Heart left ventricle (tissue), 16 donors: ENCODE results near the gene CRIP3. TPM values are rescaled to one million over a fixed set of nuclear protein-coding genes. Genes with fewer than 3 reads are reported as not detected.

Source experiments
- ATAC-seq, 4 donors: fragments of 200-7000 bp; cut with Tn5 transposase; one replicate each; pipeline ENCODE4 v1.9.1; 2020 to 2022; ENCODE audit warnings: moderate library complexity in 4 of 4, mild to moderate bottlenecking in 3 of 4, moderate number of reproducible peaks in 1 of 4
- DNase-seq, 5 donors: peaks; one replicate each; pipeline ENCODE4 v3.0.0-alpha.2; 2020
- H3K27ac ChIP-seq, 12 donors: fragments of 200-600 bp; sonication (generic) in 4 of 12; one replicate each; pipeline versions ENCODE4 v1.5.0 to v1.8.0; 2016 to 2022; ENCODE audit warnings: mild to moderate bottlenecking in 2 of 12
- H3K27me3 ChIP-seq, 9 donors: fragments of 200-600 bp; sonication (generic) in 2 of 9; one replicate each; pipeline versions ENCODE4 v1.5.1 to v1.8.0; 2016 to 2022; ENCODE audit warnings: mild to moderate bottlenecking in 3 of 9
- H3K36me3 ChIP-seq, 9 donors: fragments of 200-600 bp; sonication (generic) in 2 of 9; one replicate each; pipeline versions ENCODE4 v1.5.0 to v1.8.0; 2018 to 2022; ENCODE audit warnings: mild to moderate bottlenecking in 2 of 9
- H3K4me1 ChIP-seq, 12 donors: fragments of 200-600 bp; sonication (generic) in 4 of 12; one replicate each; pipeline versions ENCODE4 v1.5.0 to v1.8.0; 2016 to 2022; ENCODE audit warnings: mild to moderate bottlenecking in 3 of 12
- H3K4me3 ChIP-seq, 12 donors: fragments of 200-600 bp; sonication (generic) in 4 of 12; one replicate each; pipeline versions ENCODE4 v1.5.0 to v1.8.0; 2017 to 2022; ENCODE audit warnings: mild to moderate bottlenecking in 9 of 12, moderate library complexity in 4 of 12
- H3K9me3 ChIP-seq, 12 donors: fragments of 200-600 bp; sonication (generic) in 4 of 12; one replicate each; pipeline versions ENCODE4 v1.5.0 to v1.8.0; 2016 to 2022; ENCODE audit warnings: mild to moderate bottlenecking in 1 of 12
- POLR2A ChIP-seq, 2 donors: fragments of 450-650 bp; IDR thresholded peaks; one replicate each; pipeline ENCODE4 v1.6.1; 2017; ENCODE audit warnings: antibody characterized with exemption in 2 of 2, mild to moderate bottlenecking in 2 of 2, moderate library complexity in 2 of 2
- WGBS, 4 donors: extraction: QIAGEN DNeasy Blood & Tissue Kit in 2 of 4; methylation state at CpG; one replicate each; pipeline versions ENCODE4 v1.1.5 to v1.1.7; 2013 to 2018; 5-methylcytosine and 5-hydroxymethylcytosine counted together
- intact Hi-C, 10 donors: fragments of 100-400 bp; cut with DNase I; formaldehyde crosslinking; loops; one replicate each; pipeline versions ENCODE4 v1.11.1 to v1.14.2; 2022
- polyA plus RNA-seq, 2 donors: library from polyadenylated mRNA; stranded (reverse); fragments of 200-250 nt; gene quantifications; one replicate each; pipeline ENCODE4 v1.2.3, GENCODE V29; 2013
- total RNA-seq, 9 donors: library from RNA; depleted of rRNA in 2 of 9; stranded (reverse); fragments of >200 nt in 2 of 9; fragmentation: NEBNext Ultra II Directional in 3 of 9; extraction: Animal tissue kit (Norgen Biotek cat#: 25700) in 3 of 9; gene quantifications; one replicate each; pipeline versions ENCODE4 v1.1.0 to v1.2.4, GENCODE V29; 2016 to 2023
- TF ChIP-seq, protein P1 (sequence below), 12 donors: fragments of 200-600 bp; sonication (generic) in 4 of 12; IDR thresholded peaks; one replicate each; pipeline versions ENCODE4 v1.5.0 to v1.8.0; 2018 to 2022; ENCODE audit warnings: antibody characterized with exemption in 12 of 12, mild to moderate bottlenecking in 5 of 12
- donor health status: ischemic (EF 13 %, LVEDD 7.1; RV severe dilation, severe dysfunction).
- donor health status: healthy with polysubstance abuse.
- donor health status: DM: no; HTN: yes; CAD: no.
- donor health status: DM: no; HTN: no; CAD: no.
- donor health status: ischemic (EF 25% LVEDD 6.9; RV normal size, moderate dysfunction).
- donor health status: ischemic (EF 25% LVEDD 5.7; RV mildly dilated, moderate dysfunction).
- donor health status: healthy.
- donor health status: DM: yes; HTN: yes; CAD: no.
- donor health status: ischemic (EF 35%, LVEDD 5.7; RV mildly dilated, moderate dysfunction).
- donor health status: nonischemic (EF 11% LVEDD 7.7; RV severe dilation, severe dysfunction).
- donor health status: DM: yes; HTN: yes; CAD: no.
- donor health status: PGD.
- donor health status: ischemic (EF 29% LVEDD 5.4; RV normal size, mild dysfunction).
- donor health status: nonischemic (EF 23%, LVEDD 6.1; RV moderate dilation, normal function).

Gene CRIP3
- total and polyA plus RNA-seq, 11 donors: 3.6 to 66.7 (median 20.9) TPM

DNA sequence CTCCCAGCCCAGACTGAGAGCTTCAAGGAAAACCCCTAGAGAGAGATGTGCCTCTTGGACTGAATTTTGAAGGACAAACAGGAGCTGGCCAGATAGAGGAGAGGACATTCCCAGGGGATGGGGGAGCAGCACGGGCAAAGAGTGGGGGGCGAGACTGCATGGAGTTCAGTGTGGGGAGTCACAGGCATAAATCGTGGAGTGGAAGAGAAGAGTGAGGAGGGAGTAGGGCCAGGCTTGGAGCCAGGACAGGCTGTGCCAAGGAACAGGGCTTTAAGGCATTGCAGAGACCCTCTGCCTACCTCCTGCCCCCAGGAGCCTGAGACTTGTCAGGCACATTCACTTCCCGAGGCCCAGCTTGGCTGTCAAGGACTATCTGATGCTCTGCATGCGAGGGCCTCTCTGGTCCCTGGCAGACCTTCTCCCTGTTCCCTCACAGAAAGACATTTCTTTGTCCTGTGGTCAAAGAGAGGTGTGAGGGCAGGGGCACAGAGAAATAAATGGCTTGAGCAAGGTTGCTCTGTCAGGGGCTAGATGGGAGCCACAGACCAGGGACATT, 15.8 kb downstream of the CRIP3 start:
- TF ChIP-seq, protein P1, sequence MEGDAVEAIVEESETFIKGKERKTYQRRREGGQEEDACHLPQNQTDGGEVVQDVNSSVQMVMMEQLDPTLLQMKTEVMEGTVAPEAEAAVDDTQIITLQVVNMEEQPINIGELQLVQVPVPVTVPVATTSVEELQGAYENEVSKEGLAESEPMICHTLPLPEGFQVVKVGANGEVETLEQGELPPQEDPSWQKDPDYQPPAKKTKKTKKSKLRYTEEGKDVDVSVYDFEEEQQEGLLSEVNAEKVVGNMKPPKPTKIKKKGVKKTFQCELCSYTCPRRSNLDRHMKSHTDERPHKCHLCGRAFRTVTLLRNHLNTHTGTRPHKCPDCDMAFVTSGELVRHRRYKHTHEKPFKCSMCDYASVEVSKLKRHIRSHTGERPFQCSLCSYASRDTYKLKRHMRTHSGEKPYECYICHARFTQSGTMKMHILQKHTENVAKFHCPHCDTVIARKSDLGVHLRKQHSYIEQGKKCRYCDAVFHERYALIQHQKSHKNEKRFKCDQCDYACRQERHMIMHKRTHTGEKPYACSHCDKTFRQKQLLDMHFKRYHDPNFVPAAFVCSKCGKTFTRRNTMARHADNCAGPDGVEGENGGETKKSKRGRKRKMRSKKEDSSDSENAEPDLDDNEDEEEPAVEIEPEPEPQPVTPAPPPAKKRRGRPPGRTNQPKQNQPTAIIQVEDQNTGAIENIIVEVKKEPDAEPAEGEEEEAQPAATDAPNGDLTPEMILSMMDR (IDR thresholded peaks at IDR 0.05): no peak
- no peak for TF ChIP-seq POLR2A (IDR thresholded peaks at IDR 0.05)
- H3K36me3 ChIP-seq: no peaks in the 10 kb centered on the region
- no peaks in the 10 kb centered on the region for H3K9me3 ChIP-seq
- H3K4me1 ChIP-seq: peaks cover 0 to 12% (median under 1%) of the 10 kb centered on the region in 12 donors
- ATAC-seq (no peak), DNase-seq (peak in 2 of 5 donors; percentile 0 to 14)
- peaks cover 0 to under 1% (median 0%) of the 10 kb centered on the region in 9 donors for H3K27me3 ChIP-seq
- no peak overlapping the region for H3K27ac ChIP-seq
- intact Hi-C loops: no loop called here
- H3K4me3 ChIP-seq: no peak overlapping the region
- 68 to 80% (median 79%) methylated on average over 5 of the region's 5 CpGs for WGBS, 4 donors

DNA sequence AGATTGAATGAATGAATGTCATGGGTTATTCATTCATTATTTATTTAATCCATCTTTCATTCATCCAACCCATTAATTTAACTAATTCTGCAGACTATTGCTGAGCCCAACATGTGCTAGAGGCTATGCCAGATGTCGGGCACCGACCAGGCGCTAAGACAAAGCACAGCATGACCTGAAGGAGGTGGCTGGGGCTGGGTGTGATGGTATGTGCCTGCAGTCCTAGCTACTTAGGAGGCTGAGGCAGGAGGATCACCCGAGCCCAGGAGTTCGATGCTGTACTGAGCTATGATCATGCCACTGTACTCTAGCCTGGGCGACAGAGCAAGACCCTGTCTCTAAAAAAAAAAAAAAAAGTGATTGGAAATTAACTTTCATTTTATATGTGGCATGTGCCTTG, 16.3 kb downstream of the CRIP3 start:
- DNase-seq (peak in 1 of 5 donors; percentile 9), ATAC-seq (no peak)
- Histone ChIP-seq H3K9me3 (no peaks in the 10 kb centered on the region), H3K4me3 (no peak overlapping the region), H3K27me3 (no peaks in the 10 kb centered on the region), H3K36me3 (no peaks in the 10 kb centered on the region), H3K27ac (no peak overlapping the region), H3K4me1 (peaks cover 0 to 7% (median 0%) of the 10 kb centered on the region in 12 donors)
- WGBS, 4 donors: 90 to 96% (median 93%) methylated on average over 6 of the region's 6 CpGs
- intact Hi-C loops: no loop called here
- TF ChIP-seq, protein P1 (IDR thresholded peaks at IDR 0.05): no peak
- TF ChIP-seq POLR2A (IDR thresholded peaks at IDR 0.05): no peak

DNA sequence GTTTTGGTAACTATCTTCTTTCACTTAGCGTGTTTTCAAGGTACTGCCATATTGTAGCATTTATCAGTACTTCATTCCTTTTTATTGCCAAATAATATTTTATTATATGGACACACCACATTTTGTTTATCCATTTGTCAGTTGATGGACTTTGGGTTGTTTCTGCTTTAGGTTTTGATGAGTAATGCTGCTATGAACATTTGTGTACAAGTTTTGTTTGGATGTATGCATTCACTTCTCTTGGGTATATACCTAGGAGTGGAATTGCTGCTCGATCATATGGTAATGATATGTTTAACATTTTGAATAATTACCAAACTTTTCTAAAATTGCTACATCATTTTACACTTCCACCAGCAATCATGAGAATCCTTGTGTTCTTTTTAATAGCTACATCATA, 16.9 kb downstream of the CRIP3 start:
- DNase-seq (no peak), ATAC-seq (no peak)
- intact Hi-C loops: no loop called here
- Histone ChIP-seq H3K27ac (no peak overlapping the region), H3K9me3 (no peaks in the 10 kb centered on the region), H3K4me1 (peaks cover 0 to under 1% (median 0%) of the 10 kb centered on the region in 12 donors), H3K4me3 (no peak overlapping the region), H3K27me3 (peaks cover 0 to 2% (median 0%) of the 10 kb centered on the region in 9 donors), H3K36me3 (no peaks in the 10 kb centered on the region)
- no peak for TF ChIP-seq POLR2A (IDR thresholded peaks at IDR 0.05)
- WGBS, 4 donors: 90 to 96% (median 93%) methylated on average over 2 of the region's 2 CpGs

DNA sequence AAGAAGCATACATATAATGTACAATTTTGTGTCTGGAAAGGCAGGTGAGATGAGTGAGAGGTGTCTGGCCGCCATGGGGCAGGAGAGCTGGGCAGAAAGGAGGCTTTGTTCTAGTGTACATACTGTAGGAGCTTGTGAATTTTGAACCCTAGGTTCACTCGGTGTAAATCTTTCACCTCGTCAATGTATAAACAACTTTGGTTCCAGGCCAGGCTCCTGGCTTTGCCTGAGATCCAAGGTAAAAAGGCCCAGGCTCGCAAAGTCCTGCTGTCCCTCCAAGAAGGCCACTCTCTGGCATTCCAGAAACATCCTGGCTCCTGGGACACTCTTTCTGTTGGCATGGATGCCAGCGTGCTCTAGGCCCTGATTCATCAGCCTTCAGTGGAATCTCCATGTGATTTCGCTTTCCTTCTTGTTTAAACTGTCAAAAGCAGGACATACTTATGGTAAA, 17.7 kb downstream of the CRIP3 start:
- peak in 1 of 5 donors; percentile 20 for DNase-seq
- TF ChIP-seq POLR2A (IDR thresholded peaks at IDR 0.05): no peak
- TF ChIP-seq, protein P1 (IDR thresholded peaks at IDR 0.05): no peak
- H3K36me3 ChIP-seq: no peaks in the 10 kb centered on the region

More for the DNA sequence above, 17.7 kb downstream of the CRIP3 start:
- no peak for ATAC-seq
- H3K27ac ChIP-seq: no peak overlapping the region
- no peaks in the 10 kb centered on the region for H3K9me3 ChIP-seq
- no peaks in the 10 kb centered on the region for H3K4me1 ChIP-seq
- H3K27me3 ChIP-seq: peaks cover 0 to 7% (median 0%) of the 10 kb centered on the region in 9 donors
- intact Hi-C loops: no loop called here
- no peak overlapping the region for H3K4me3 ChIP-seq
- 85 to 91% (median 89%) methylated on average over 6 of the region's 6 CpGs for WGBS, 4 donors
